Measurements from ENCODE around the gene TSPEAR. TPM values are rescaled to one million over a fixed set of nuclear protein-coding genes. Genes with fewer than 3 reads are reported as not detected.

TSPEAR gene
- total RNA-seq, 1 donor from 2014 or later, result not detected

DNA sequence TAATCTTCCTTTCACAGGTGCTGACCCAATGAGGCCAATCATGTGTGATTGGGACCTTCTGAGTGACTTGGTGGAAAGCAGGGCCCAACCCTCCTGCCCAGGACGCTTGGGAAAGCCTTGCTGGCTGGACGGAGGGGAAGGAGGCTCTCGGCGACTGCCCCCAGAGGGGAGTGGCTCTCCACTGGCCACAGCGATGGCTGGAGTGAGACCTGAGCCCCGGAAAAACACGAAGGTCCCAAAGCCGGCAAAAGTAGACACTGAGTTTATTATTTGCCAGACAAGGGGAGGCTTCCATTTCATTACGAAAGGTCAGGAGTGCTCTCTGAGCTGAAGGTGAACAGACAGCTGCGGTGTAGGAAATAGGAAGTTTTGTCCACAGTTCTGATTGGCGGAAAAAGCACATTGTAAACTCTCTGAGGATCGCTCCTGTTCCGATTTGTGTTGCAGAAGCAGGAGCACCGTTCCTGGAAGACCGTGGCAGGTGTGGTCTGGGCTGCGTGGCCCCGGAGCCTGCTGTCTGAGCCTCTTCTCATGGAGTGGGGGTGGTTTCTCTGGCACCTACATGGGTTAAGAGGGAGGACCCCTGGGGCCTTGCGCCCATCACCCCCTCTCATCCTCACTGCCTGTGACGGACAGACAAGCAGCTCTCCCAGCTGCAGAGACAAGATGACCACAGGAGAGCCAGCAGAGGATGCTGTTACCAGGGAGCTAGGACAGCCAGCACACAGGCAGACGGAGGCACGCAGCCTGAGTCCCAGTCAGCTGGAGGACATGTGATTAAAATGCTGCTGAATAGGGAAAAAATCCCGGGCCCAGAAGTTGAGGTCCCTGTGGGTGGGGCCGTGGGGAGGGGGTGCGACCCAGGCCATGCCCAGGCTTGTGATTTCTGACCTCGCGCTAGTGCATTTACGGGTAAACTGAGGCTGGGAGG, 212.8 kb downstream of the TSPEAR start:
- DNase-seq, result no peak
- TF ChIP-seq, protein P1, sequence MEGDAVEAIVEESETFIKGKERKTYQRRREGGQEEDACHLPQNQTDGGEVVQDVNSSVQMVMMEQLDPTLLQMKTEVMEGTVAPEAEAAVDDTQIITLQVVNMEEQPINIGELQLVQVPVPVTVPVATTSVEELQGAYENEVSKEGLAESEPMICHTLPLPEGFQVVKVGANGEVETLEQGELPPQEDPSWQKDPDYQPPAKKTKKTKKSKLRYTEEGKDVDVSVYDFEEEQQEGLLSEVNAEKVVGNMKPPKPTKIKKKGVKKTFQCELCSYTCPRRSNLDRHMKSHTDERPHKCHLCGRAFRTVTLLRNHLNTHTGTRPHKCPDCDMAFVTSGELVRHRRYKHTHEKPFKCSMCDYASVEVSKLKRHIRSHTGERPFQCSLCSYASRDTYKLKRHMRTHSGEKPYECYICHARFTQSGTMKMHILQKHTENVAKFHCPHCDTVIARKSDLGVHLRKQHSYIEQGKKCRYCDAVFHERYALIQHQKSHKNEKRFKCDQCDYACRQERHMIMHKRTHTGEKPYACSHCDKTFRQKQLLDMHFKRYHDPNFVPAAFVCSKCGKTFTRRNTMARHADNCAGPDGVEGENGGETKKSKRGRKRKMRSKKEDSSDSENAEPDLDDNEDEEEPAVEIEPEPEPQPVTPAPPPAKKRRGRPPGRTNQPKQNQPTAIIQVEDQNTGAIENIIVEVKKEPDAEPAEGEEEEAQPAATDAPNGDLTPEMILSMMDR (IDR thresholded peaks at IDR 0.05; ENCODE audit: partially characterized antibody, unreplicated experiment), result no peak
- peaks cover 6% of the 10 kb centered on the region for H3K36me3 Mint-ChIP-seq (ENCODE audit: unreplicated experiment)
- H3K27me3 Mint-ChIP-seq (ENCODE audit: unreplicated experiment), result peaks cover 2% of the 10 kb centered on the region
- H3K4me1 Mint-ChIP-seq (ENCODE audit: low read depth, unreplicated experiment), result peaks cover 16% of the 10 kb centered on the region
- no peak overlapping the region for H3K4me3 Mint-ChIP-seq (ENCODE audit: unreplicated experiment)
- no peak overlapping the region for H3K27ac Mint-ChIP-seq (ENCODE audit: unreplicated experiment)
- peaks cover 4% of the 10 kb centered on the region for H3K9me3 Mint-ChIP-seq (ENCODE audit: unreplicated experiment)

DNA sequence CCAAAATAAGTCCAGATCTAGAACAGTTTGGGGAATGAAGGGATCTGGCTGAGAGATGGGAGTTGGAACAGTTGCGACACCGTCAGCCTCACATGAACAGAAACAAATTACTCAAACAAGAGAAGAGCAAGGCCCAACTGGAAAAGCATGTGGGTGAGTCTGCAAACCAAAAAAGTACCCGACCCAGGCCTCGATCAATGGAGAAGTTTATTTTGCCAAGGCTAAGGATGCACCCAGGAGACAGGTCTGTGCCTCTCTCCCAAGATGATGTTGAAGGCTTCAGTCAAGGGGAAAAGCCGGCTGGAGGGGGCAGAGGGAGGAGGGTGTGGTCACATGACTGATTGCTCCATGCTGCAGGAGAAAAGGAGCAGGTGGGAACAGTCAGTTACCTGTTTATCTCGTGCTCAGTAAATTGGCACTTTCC, 213.7 kb downstream of the TSPEAR start:
- no peak overlapping the region for H3K4me3 Mint-ChIP-seq (ENCODE audit: unreplicated experiment)
- peaks cover 2% of the 10 kb centered on the region for H3K27me3 Mint-ChIP-seq (ENCODE audit: unreplicated experiment)
- peaks cover 13% of the 10 kb centered on the region for H3K36me3 Mint-ChIP-seq (ENCODE audit: unreplicated experiment)
- no peak for DNase-seq
- peaks cover 16% of the 10 kb centered on the region for H3K4me1 Mint-ChIP-seq (ENCODE audit: low read depth, unreplicated experiment)
- TF ChIP-seq, protein P1 (IDR thresholded peaks at IDR 0.05; ENCODE audit: partially characterized antibody, unreplicated experiment), result no peak
- peaks cover 4% of the 10 kb centered on the region for H3K9me3 Mint-ChIP-seq (ENCODE audit: unreplicated experiment)
- no peak overlapping the region for H3K27ac Mint-ChIP-seq (ENCODE audit: unreplicated experiment)

DNA sequence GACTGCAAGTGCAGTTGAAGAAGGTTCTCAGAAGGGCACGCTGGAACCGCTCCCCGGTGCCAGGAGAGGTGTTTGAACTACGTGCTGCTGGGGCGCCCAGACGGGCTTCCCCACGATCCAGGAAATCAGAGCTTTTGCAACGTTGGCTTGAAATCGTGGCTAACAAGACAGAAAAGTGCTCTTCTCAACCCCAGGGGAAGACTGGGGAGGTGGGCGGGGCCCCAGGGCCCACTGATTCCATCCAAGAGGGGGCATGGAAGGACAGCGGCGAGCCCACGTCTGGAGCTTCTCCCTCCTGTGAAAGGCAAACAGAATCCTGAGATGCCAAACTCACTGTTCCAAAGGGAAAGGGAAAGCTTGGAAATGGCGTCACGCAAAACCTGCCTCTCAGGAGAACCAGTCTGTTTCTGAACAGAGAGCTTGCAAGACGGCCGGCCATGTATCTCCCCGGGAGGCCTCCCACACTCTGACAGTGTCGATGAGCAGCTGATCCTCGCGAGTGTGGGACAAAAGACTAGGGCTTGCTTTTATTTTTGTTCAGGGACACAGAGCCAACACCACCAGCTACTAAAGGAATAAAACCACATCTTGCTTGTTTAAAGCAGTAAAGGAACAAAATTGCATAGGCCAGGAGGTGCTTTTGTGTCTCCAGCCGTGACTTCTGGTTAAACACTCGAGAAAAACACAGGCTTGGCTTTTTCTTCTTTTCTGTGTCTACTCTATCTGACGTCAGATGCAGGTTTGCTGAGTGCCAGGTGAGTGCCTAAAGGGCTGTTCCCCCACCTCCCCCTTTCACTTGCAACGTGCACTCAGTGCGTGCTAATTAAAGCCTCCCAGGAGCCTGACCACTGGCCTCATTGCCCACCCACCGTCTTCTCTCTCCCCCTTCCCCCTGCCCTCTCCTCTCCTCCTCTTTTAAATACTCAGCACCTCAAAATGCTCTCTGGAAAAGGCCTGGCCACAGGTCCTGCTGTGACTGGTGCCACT, 214.5 kb downstream of the TSPEAR start:
- Mint-ChIP-seq H3K4me1 (ENCODE audit: low read depth, unreplicated experiment) (peaks cover 14% of the 10 kb centered on the region), H3K4me3 (ENCODE audit: unreplicated experiment) (no peak overlapping the region), H3K27ac (ENCODE audit: unreplicated experiment) (no peak overlapping the region), H3K9me3 (ENCODE audit: unreplicated experiment) (peaks cover 9% of the 10 kb centered on the region), H3K36me3 (ENCODE audit: unreplicated experiment) (peaks cover 21% of the 10 kb centered on the region), H3K27me3 (ENCODE audit: unreplicated experiment) (peaks cover 2% of the 10 kb centered on the region)
- no peak for DNase-seq
- TF ChIP-seq, protein P1 (IDR thresholded peaks at IDR 0.05; ENCODE audit: partially characterized antibody, unreplicated experiment), result no peak

DNA sequence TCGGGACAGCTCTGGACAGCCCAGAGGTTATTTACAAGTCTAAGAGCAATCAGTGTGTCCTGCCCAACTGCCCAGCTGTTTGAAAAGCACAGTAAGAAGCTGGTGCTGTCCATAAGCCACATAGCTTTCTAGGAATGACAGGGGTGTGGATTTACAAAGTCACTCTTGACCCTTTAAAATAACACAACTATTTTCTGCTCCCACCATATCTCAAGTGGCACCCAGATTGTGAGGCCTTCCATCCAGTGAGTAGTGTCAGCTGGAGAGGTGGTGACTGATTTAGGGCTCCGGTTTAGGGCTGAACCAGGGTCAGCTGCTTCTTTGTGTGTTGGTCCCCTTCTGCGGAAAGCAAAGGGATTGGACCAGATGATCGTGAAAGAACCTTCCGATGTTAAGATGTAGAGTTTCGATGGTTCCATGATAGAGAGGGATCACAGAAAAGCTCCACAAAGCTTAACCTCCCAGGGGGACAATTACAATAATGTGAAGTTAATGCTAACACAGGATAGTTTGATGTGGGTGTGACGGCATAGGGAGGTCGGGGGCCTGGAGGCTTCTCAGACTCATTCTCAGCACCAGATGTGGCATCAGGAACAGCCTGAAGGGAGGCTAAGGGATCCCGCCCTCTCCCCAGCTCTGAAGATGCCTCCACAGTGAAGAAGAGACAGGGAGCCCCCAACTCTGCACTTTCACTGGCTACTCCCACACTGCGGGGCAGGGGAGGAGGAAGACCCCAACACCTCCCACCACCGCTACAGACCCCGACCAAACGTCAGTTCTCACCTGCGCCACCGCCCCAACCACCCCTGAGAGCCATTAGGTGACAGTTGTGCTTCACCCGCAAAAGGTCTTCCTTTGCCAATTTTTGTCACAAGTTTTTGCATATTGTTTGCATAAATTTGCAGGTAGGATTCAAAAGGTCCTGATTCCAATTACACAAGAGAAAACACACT, 215.5 kb downstream of the TSPEAR start:
- DNase-seq, result no peak
- Mint-ChIP-seq H3K4me3 (ENCODE audit: unreplicated experiment) (no peak overlapping the region), H3K36me3 (ENCODE audit: unreplicated experiment) (peaks cover 25% of the 10 kb centered on the region), H3K9me3 (ENCODE audit: unreplicated experiment) (peaks cover 9% of the 10 kb centered on the region), H3K27ac (ENCODE audit: unreplicated experiment) (no peak overlapping the region), H3K4me1 (ENCODE audit: low read depth, unreplicated experiment) (peaks cover 14% of the 10 kb centered on the region), H3K27me3 (ENCODE audit: unreplicated experiment) (peaks cover 2% of the 10 kb centered on the region)
- TF ChIP-seq, protein P1 (IDR thresholded peaks at IDR 0.05; ENCODE audit: partially characterized antibody, unreplicated experiment), result no peak
